ENCODE results near the gene SLX4IP. TPM values are rescaled to one million over a fixed set of nuclear protein-coding genes. Genes with fewer than 3 reads are reported as not detected.

SLX4IP gene
- polyA plus RNA-seq, 6 donors from 2014 or later, result 1.7 to 3.5 (median 2.5) TPM

DNA sequence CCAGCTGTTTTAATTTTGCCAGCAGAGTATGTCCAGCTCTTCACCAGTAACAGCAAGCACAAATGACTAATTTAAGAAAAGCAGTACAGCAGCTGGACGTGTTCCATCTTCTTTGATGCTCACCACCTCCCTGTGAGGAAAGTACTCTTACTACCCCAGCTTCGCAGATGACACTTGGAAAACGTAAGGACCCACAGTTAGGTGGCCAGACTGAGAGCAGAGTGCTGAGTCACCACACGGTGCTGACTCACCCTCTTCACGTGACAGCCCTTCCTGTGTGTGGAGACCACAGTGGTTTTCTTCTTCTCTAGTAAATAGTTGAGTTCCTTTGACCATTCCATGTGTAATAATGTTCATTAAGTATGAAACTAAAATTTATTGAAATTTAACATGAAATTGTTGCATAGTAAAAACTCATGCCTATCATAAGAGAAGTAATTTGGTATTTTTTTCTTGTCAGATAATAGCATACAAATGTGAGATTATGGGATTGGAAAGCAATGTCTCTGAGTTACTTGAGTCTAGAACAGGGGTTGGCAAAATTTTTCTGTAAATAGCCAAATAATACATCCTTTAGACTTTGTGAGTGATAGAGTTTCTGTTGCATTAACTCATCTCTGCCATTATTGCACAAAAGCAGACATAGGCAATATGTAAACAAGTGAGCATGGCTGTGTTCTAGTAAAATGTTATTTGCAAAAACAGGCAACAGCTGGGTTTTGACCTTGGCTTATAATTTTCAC lies 76.6 kb downstream of the SLX4IP start:
- DNase-seq (no peak), ATAC-seq (ENCODE audit: low read depth in 2 of 2) (no peak)
- Mint-ChIP-seq H3K9me3 (no peaks in the 10 kb centered on the region), H3K4me1 (peaks cover 16 to 29% (median 20%) of the 10 kb centered on the region in 3 donors), H3K36me3 (no peaks in the 10 kb centered on the region), H3K4me3 (peak overlapping the region in 2 of 8 donors; percentile 6 to 70), H3K27me3 (no peaks in the 10 kb centered on the region), H3K27ac (peak overlapping the region in 1 of 6 donors; percentile 80)

DNA sequence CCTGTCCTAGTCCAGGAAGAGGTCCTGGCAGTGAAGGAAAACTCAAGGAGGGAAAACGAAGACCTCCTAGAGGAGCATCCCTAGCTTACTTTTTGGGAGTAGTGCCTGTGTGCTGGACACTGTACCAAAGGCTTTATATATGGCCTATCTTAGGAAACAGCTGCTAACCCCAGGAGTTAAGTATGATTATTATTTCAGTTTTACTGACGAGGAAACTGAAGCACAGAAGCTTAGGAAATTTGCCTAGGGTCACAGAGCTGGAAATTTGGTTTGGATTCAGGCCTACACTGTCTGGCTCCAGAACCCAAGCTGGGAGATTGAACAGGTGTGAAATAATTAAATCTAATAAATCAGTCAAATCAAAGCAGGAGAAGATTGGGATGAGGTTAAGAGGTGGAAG lies 78.0 kb downstream of the SLX4IP start:
- Mint-ChIP-seq H3K4me1 (peaks cover 15 to 21% (median 16%) of the 10 kb centered on the region in 3 donors), H3K27ac (no peak overlapping the region), H3K36me3 (no peaks in the 10 kb centered on the region), H3K4me3 (no peak overlapping the region), H3K9me3 (no peaks in the 10 kb centered on the region), H3K27me3 (no peaks in the 10 kb centered on the region)
- DNase-seq, result no peak
- ATAC-seq (ENCODE audit: low read depth in 2 of 2), result no peak

DNA sequence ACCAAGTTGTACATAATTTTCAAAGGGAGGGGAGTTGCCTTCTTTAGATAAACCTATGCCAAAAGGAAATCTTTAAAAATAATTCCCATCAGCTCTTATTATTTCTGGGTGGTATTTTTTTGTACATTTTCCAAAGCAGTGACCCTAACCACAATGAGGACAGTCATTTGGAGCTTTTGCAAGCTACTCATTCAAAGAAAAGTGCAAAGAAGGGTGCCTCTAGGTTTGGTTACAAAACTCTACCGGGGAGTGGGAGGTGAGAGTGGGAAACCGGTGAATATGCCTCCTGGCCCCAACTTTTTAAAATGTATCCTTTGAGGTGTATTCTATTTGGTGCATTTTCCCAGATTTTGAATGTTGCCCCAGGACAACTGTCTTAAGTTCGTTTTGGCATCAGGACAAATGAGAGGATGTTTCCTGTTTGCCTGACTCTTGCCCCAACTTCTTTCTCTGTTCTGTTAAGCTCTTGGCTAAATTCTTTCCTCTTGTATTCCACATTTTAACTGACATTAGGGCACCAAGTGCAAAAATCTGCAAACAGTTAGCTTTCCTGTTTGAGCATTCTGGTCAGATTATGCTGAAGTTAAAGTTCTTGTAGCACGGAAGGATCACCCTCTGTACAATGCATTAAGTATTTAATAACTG lies 78.9 kb downstream of the SLX4IP start:
- Mint-ChIP-seq H3K4me1 (peaks cover 11 to 21% (median 12%) of the 10 kb centered on the region in 3 donors), H3K27me3 (no peaks in the 10 kb centered on the region), H3K9me3 (no peaks in the 10 kb centered on the region), H3K4me3 (no peak overlapping the region), H3K27ac (peak overlapping the region in 2 of 6 donors; percentile 34 to 78), H3K36me3 (no peaks in the 10 kb centered on the region)
- no peak for ATAC-seq (ENCODE audit: low read depth in 2 of 2)
- no peak for DNase-seq

DNA sequence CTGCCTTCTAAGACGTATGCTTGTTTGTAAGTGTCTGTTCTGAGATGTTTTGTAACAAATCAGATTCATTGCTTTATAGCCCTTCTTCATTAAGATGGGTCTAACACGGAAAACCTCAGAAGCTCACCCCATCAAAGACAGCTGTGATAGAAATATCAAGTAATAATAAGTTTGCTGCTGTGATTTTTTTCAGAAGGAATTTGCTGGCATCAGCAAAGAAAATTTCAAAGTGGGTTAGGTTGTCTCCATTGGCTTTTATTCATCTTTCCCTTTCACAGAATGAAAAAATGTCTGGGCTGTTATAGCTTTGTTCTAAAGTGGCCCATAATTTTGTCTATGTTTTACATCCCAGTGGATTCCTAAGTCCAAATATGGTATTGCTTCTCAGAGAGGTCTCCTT lies 81.4 kb downstream of the SLX4IP start:
- no peaks in the 10 kb centered on the region for H3K9me3 Mint-ChIP-seq
- no peak overlapping the region for H3K4me3 Mint-ChIP-seq
- DNase-seq (no peak), ATAC-seq (ENCODE audit: low read depth in 2 of 2) (no peak)
- no peaks in the 10 kb centered on the region for H3K27me3 Mint-ChIP-seq
- H3K36me3 Mint-ChIP-seq, result no peaks in the 10 kb centered on the region
- H3K4me1 Mint-ChIP-seq, result peaks cover 10 to 17% (median 15%) of the 10 kb centered on the region in 3 donors
- H3K27ac Mint-ChIP-seq, result no peak overlapping the region

DNA sequence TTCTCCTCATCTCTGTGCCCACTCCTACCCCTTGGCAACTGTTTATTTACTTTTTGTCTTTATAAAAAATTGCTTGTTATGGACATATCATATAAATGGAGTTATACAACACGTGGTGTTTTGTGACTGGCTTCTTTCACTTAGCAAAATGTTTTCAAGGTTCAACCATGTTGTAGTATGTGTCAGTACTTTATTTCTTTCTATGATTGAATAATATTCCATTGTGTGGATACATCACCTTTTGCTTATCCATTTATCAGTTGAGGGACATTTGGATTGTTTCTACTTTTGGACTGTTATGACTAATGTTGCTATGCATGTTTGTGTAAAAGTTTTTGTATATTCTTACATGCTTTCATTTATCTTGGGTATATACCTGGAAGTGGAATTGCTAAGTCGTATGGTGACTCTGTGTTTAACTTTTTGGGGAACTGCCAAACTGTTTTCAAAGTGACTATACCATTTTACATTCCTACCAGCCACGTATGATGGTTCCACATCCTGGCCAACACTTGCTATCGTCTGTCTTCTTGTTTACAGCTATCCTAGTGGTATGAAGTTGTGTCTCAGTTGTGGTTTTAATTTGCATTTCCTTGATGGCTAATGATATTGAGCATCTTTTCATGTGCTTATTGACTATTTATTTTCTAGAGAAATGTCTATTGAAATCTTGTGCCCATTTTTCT lies 84.4 kb downstream of the SLX4IP start:
- no peaks in the 10 kb centered on the region for H3K9me3 Mint-ChIP-seq
- H3K27ac Mint-ChIP-seq, result no peak overlapping the region
- no peak for DNase-seq
- H3K4me3 Mint-ChIP-seq, result no peak overlapping the region
- H3K36me3 Mint-ChIP-seq, result no peaks in the 10 kb centered on the region
- H3K4me1 Mint-ChIP-seq, result peaks cover 8 to 24% (median 11%) of the 10 kb centered on the region in 3 donors
- no peaks in the 10 kb centered on the region for H3K27me3 Mint-ChIP-seq
- ATAC-seq (ENCODE audit: low read depth in 2 of 2), result no peak

DNA sequence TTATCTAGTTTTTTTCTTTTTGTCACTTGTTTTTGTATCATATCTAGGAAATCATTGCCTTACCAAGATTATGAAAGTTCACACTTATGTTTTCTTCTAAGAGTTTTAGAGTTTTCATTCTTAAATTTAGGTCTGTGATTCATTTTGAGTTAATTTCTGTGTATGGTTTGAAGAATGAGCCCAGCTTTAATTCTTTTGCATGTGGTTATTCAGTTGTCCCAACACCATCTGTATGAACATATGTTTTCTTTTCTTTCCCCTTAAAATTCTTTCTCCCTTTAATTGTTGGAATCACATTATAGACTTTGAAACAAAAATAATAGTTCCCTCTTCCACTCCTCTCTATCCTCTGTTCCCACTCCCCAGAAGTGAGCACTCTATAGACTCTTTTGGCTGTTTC lies 85.4 kb downstream of the SLX4IP start:
- DNase-seq, result no peak
- H3K9me3 Mint-ChIP-seq, result no peaks in the 10 kb centered on the region
- peaks cover 8 to 24% (median 11%) of the 10 kb centered on the region in 3 donors for H3K4me1 Mint-ChIP-seq
- no peak overlapping the region for H3K4me3 Mint-ChIP-seq
- peaks cover 0 to 2% of the 10 kb centered on the region in 2 donors for H3K36me3 Mint-ChIP-seq
- no peak overlapping the region for H3K27ac Mint-ChIP-seq
- ATAC-seq (ENCODE audit: low read depth in 2 of 2), result no peak
- H3K27me3 Mint-ChIP-seq, result no peaks in the 10 kb centered on the region

DNA sequence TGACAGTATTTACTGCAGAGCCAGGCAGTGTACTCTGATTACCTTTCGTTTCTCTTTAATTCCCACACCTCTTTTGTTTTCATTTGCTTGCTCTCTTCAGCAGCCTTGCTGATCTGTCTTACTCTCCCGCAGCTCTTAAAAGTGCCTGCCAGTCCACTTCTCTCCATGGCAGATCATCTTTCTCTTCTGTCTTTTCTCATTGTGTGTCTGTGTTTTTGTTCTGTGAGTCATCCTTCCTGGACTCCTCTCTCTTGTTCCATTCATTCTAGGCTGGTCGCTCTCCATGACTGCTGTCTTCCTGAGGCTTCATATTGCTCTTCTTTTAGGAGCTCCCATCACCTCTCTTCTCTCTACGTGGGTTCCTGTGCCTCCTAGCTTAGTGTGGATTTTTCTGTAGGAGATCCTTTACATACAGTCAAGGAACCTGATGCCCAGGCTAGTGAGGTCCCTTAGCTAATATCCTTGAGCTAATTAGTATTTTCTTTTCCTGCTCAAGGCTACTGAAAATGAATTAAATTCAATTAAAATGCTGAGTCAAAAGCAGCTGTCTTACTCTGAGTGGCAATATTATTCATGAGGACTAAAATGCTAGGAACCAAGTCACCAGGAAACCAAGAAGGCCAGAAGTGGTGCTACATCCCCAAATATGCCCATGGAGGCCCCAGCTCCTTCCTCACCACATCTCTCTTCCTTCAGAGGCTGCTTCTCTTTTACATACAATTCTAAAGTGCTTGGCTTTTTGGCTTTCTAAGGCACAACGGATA lies 86.1 kb downstream of the SLX4IP start:
- ATAC-seq (ENCODE audit: low read depth in 2 of 2) (no peak), DNase-seq (no peak)
- Mint-ChIP-seq H3K4me1 (peaks cover 8 to 24% (median 11%) of the 10 kb centered on the region in 3 donors), H3K27ac (peak overlapping the region in 1 of 6 donors; percentile 83), H3K9me3 (no peaks in the 10 kb centered on the region), H3K27me3 (no peaks in the 10 kb centered on the region), H3K36me3 (peaks cover 5 to 9% of the 10 kb centered on the region in 2 donors), H3K4me3 (no peak overlapping the region)

DNA sequence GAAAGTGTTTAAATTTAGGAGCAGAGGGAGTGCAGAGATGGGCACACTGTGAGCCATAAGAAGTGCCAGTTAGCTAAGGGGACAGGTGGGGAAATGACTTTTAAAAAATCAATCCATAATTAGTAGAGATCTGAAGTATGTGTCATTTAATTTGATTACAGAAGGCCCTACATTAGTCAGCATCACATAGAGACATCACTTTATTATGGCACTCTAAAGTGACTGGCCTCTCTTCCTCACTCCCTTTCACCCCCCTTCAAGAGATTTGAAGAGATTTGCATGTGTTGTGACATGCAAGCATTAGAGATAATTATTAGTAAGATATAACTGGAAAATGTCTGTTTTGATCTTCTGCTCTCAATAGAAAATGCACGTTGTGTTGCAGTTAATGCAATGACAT lies 86.7 kb downstream of the SLX4IP start:
- Mint-ChIP-seq H3K36me3 (peaks cover 5 to 11% of the 10 kb centered on the region in 2 donors), H3K27me3 (no peaks in the 10 kb centered on the region), H3K4me1 (peaks cover 8 to 24% (median 11%) of the 10 kb centered on the region in 3 donors), H3K9me3 (no peaks in the 10 kb centered on the region), H3K27ac (no peak overlapping the region), H3K4me3 (no peak overlapping the region)
- no peak for ATAC-seq (ENCODE audit: low read depth in 2 of 2)
- DNase-seq, result no peak

DNA sequence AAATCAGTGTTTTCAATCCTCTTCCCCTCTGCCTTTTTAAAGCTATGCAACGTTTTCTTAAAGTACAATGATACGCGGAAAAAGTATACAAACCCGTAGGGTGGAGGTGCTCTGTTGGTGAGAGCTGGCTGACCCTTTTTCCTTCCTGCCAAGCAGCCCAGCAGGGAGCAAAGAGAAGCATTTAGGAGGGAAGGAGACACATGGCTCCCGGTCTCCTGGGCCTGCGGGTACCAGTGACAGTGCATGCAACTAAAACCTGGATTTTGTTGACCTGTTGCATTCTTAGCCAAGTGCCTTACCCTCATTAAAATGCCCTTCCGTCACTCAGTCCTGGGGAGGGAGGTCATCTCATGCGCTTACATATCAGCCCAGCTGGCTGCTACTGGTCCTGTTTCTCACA lies 87.2 kb downstream of the SLX4IP start:
- Mint-ChIP-seq H3K4me1 (peaks cover 8 to 24% (median 8%) of the 10 kb centered on the region in 3 donors), H3K9me3 (no peaks in the 10 kb centered on the region), H3K27ac (no peak overlapping the region), H3K36me3 (peaks cover 5 to 11% of the 10 kb centered on the region in 2 donors), H3K4me3 (no peak overlapping the region), H3K27me3 (no peaks in the 10 kb centered on the region)
- no peak for ATAC-seq (ENCODE audit: low read depth in 2 of 2)
- DNase-seq, result no peak

DNA sequence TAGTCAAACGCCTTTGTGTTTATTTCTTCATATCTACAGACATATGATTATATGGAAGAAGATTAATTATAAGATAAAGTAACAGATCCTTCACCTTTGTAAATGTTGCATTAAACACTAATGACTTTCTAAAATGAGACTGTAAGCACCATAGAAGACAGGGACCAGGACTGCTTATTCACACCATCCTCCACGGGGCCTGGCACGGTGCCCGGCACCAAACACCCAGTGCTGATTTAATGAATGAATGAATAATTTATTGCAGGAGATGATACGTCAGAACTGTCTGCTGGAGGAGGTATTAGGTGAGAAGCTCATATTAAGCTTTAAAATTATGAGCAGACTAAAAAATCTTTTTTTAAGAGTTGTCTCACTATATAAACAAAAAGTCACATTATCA lies 88.3 kb downstream of the SLX4IP start:
- peak overlapping the region in 2 of 6 donors; percentile 15 to 57 for H3K27ac Mint-ChIP-seq

DNA sequence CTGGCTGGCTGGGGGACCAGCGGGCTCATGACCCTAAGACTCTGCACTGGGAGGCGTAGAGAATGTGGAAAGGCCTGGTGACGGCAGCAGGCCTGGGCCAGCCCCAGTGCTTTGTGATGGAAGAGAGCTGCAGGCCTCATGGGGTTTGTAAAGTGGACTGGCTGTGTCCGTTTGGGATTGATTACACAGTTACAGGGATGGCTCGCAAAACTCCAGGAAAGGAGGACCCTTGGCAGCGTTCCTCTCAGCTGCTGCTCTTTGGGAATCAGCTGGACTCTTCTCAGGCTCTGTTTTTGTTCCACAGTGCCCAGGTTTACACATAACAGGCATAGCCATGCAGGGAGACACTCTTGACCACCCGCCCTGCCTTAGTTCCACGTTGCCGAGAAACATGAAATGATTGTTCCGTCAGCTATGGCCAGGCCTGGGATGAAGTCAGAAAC lies 89.0 kb downstream of the SLX4IP start:
- ATAC-seq (ENCODE audit: low read depth in 2 of 2) (no peak), DNase-seq (no peak)
- H3K4me1 Mint-ChIP-seq, result peaks cover 0 to 24% (median 8%) of the 10 kb centered on the region in 3 donors
- no peaks in the 10 kb centered on the region for H3K9me3 Mint-ChIP-seq
- no peaks in the 10 kb centered on the region for H3K27me3 Mint-ChIP-seq
- H3K36me3 Mint-ChIP-seq, result peaks cover 5 to 11% of the 10 kb centered on the region in 2 donors
- H3K4me3 Mint-ChIP-seq, result no peak overlapping the region
- H3K27ac Mint-ChIP-seq, result no peak overlapping the region

More for the DNA sequence above, 88.3 kb downstream of the SLX4IP start:
- no peaks in the 10 kb centered on the region for H3K27me3 Mint-ChIP-seq
- no peak for DNase-seq
- H3K4me1 Mint-ChIP-seq, result peaks cover 4 to 24% (median 8%) of the 10 kb centered on the region in 3 donors
- ATAC-seq (ENCODE audit: low read depth in 2 of 2), result no peak
- peaks cover 5 to 11% of the 10 kb centered on the region in 2 donors for H3K36me3 Mint-ChIP-seq
- H3K9me3 Mint-ChIP-seq, result no peaks in the 10 kb centered on the region
- H3K4me3 Mint-ChIP-seq, result no peak overlapping the region

DNA sequence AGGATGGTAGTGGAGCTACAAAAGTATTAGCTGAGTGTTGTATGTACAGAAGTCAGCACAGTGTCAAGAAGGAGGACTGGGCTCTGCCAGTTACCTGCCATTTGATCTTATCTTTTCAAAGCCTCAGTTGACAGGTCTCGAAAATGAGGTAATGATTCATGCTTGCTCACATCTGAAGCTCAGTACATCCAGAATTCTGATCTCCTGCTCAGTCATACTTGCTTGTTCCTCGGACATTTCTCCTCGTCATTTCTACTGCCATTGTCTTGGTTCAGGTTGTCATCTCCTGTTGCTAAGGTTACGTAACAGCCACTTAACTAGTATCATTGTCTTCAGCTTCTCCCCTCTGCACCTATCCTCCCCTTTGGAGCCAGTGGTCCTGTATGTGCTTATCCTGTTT lies 89.5 kb downstream of the SLX4IP start:
- H3K27me3 Mint-ChIP-seq, result no peaks in the 10 kb centered on the region
- H3K4me3 Mint-ChIP-seq, result no peak overlapping the region
- ATAC-seq (ENCODE audit: low read depth in 2 of 2) (no peak), DNase-seq (no peak)
- no peaks in the 10 kb centered on the region for H3K9me3 Mint-ChIP-seq
- peaks cover 0 to 24% (median 8%) of the 10 kb centered on the region in 3 donors for H3K4me1 Mint-ChIP-seq
- no peak overlapping the region for H3K27ac Mint-ChIP-seq
- H3K36me3 Mint-ChIP-seq, result peaks cover 5 to 11% of the 10 kb centered on the region in 2 donors

DNA sequence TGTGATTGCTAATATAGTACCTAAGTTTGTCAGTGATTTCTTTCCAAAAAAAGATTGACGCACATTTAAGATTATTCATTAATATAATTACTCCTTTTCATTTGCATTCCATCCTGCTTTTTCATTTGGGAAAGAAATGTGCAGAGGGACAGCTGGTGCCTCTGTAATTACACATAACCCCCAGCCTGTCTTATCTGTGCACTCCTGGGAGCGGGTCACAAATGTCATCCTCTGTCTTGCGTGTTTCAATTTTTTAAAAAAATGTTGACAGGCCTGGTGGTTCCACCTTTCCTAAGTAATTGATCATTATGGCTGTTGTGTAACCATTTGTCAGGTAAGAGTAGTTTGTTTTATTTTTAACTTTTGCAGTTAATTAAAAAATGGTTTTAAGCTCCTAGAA lies 92.7 kb downstream of the SLX4IP start:
- peaks cover 5 to 11% of the 10 kb centered on the region in 2 donors for H3K36me3 Mint-ChIP-seq
- H3K4me3 Mint-ChIP-seq, result no peak overlapping the region
- H3K27me3 Mint-ChIP-seq, result no peaks in the 10 kb centered on the region
- no peak for ATAC-seq (ENCODE audit: low read depth in 2 of 2)
- DNase-seq, result no peak
- H3K9me3 Mint-ChIP-seq, result no peaks in the 10 kb centered on the region
- peaks cover 0 to 3% (median 0%) of the 10 kb centered on the region in 3 donors for H3K4me1 Mint-ChIP-seq
- H3K27ac Mint-ChIP-seq, result no peak overlapping the region

Data from naive B cell (primary cell).